Sigmoid colon (tissue), 7 donors: ENCODE data around the gene CRAT. TPM values are rescaled to one million over a fixed set of nuclear protein-coding genes. Genes with fewer than 3 reads are reported as not detected.

Experiments used
- DNase-seq: peaks from one replicate; pipeline ENCODE4 v3.0.0-alpha.2; 2019
- H3K27ac ChIP-seq, 4 donors: fragments of 200-600 bp; sonication (generic); one replicate each; pipeline ENCODE4 v1.5.1; 2016 to 2019; ENCODE audit warnings: mild to moderate bottlenecking in 1 of 4
- H3K27me3 ChIP-seq, 3 donors: fragments of 200-600 bp; sonication (generic); one replicate each; pipeline ENCODE4 v1.5.1; 2019; ENCODE audit warnings: mild to moderate bottlenecking in 1 of 3
- H3K36me3 ChIP-seq, 4 donors: fragments of 200-600 bp; sonication (generic); one replicate each; pipeline ENCODE4 v1.5.1; 2016 to 2019
- H3K4me1 ChIP-seq, 4 donors: fragments of 200-600 bp; sonication (generic); one replicate each; pipeline ENCODE4 v1.5.1; 2017 to 2019
- H3K4me3 ChIP-seq, 4 donors: fragments of 200-600 bp; sonication (generic); one replicate each; pipeline ENCODE4 v1.5.1; 2017 to 2019; ENCODE audit warnings: mild to moderate bottlenecking in 2 of 4, moderate library complexity in 1 of 4
- H3K9me3 ChIP-seq, 4 donors: fragments of 200-600 bp in 3 of 4; sonication (generic) in 3 of 4; one replicate each; pipeline versions ENCODE4 v1.5.1 to v1.6.1; 2013 to 2019
- CTCF ChIP-seq, 4 experiments: fragments of 450-650 bp in 3 of 4; fragments of 200-600 bp in 1 of 4; IDR thresholded peaks; one replicate each; pipeline ENCODE4 v1.5.1; 2016 to 2019; ENCODE audit warnings: antibody characterized with exemption in 4 of 4, mild to moderate bottlenecking in 3 of 4, moderate library complexity in 2 of 4
- EP300 ChIP-seq, 4 donors: sonication (generic); formaldehyde crosslinking; IDR thresholded peaks; one replicate each; pipeline ENCODE4 v1.6.1; 2017; ENCODE audit warnings: antibody characterized with exemption in 4 of 4
- POLR2A ChIP-seq, 2 donors: fragments of 450-650 bp; IDR thresholded peaks; one replicate each; pipeline ENCODE4 v1.6.1; 2016; ENCODE audit warnings: antibody characterized with exemption in 2 of 2, mild to moderate bottlenecking in 2 of 2, moderate library complexity in 2 of 2
- POLR2AphosphoS5 ChIP-seq, 4 donors: sonication (generic); formaldehyde crosslinking; IDR thresholded peaks; one replicate each; pipeline ENCODE4 v1.6.1; 2017; ENCODE audit warnings: antibody characterized with exemption in 4 of 4
- WGBS, 2 donors: extraction: QIAGEN DNeasy Blood & Tissue Kit; methylation state at CpG; one replicate each; pipeline ENCODE4 v1.1.7; 2013; 5-methylcytosine and 5-hydroxymethylcytosine counted together
- intact Hi-C: fragments of 100-400 bp; cut with DNase I; formaldehyde crosslinking; loops from one replicate; pipeline ENCODE4 v1.15.1; 2023
- polyA plus RNA-seq, 3 donors: library from polyadenylated mRNA; stranded (reverse); fragments of 200-250 nt; gene quantifications; one replicate each; pipeline ENCODE4 v1.2.3, GENCODE V29; 2013
- total RNA-seq, 4 donors: library from RNA; depleted of rRNA; stranded (reverse); fragments of >200 nt; gene quantifications; one replicate each; pipeline ENCODE4 v1.1.0, GENCODE V29; 2016
- donor health status: healthy with polysubstance abuse.
- donor health status: Bipolar disorder and iron deficiency.
- donor health status: healthy.

The CRAT gene
- total and polyA plus RNA-seq, 7 donors = 49.6 to 66.8 (median 52.9) TPM

- TF ChIP-seq POLR2AphosphoS5 (IDR thresholded peaks at IDR 0.05) (no peak), CTCF (IDR thresholded peaks at IDR 0.05) (no peak)
- intact Hi-C loops = no loop called here
- 88 to 93% methylated on average over 15 of the region's 15 CpGs for WGBS, 2 donors
Measured at GRCh38 chr9:129089246-129089645, 21.3 kb downstream of the CRAT start.

GRCh38 chr9:129084087-129084486 is 26.5 kb downstream of the CRAT start:
- Histone ChIP-seq H3K27ac (no peak overlapping the region), H3K36me3 (peaks cover 0 to 44% (median 17%) of the 10 kb centered on the region in 4 donors), H3K4me3 (no peak overlapping the region), H3K4me1 (peaks cover 0 to 23% (median 17%) of the 10 kb centered on the region in 4 donors), H3K9me3 (no peaks in the 10 kb centered on the region), H3K27me3 (no peaks in the 10 kb centered on the region)
- intact Hi-C loops = loop anchor here (5.0 kb wide), 1 partner anchor 47 kb away; the partner anchor contains the start of gene MIGA2
- WGBS, 2 donors = 72 to 87% methylated on average over 7 of the region's 7 CpGs
- DNase-seq = no peak
- no peak for TF ChIP-seq POLR2A (IDR thresholded peaks at IDR 0.05)
- no peak for TF ChIP-seq EP300 (IDR thresholded peaks at IDR 0.05)
- TF ChIP-seq CTCF (IDR thresholded peaks at IDR 0.05) = no peak
- no peak for TF ChIP-seq POLR2AphosphoS5 (IDR thresholded peaks at IDR 0.05)

More at GRCh38 chr9:129089246-129089645, 21.3 kb downstream of the CRAT start:
- no peak overlapping the region for H3K4me3 ChIP-seq
- no peaks in the 10 kb centered on the region for H3K9me3 ChIP-seq
- DNase-seq = no peak
- no peaks in the 10 kb centered on the region for H3K27me3 ChIP-seq
- peaks cover 0 to 62% (median 18%) of the 10 kb centered on the region in 4 donors for H3K36me3 ChIP-seq
- H3K27ac ChIP-seq = no peak overlapping the region
- no peaks in the 10 kb centered on the region for H3K4me1 ChIP-seq

GRCh38 chr9:129081388-129081904 is 29.1 kb downstream of the CRAT start:
- H3K27ac ChIP-seq = peak overlapping the region; percentile 83 to 92 (median 86)
- peaks cover 0 to 21% (median 12%) of the 10 kb centered on the region in 4 donors for H3K36me3 ChIP-seq
- H3K27me3 ChIP-seq = no peaks in the 10 kb centered on the region
- intact Hi-C loops = loop anchor here (5.0 kb wide), 1 partner anchor 44 kb away; the partner anchor contains the start of gene MIGA2
- TF ChIP-seq POLR2AphosphoS5 (IDR thresholded peaks at IDR 0.05) (no peak), POLR2A (IDR thresholded peaks at IDR 0.05) (no peak), CTCF (IDR thresholded peaks at IDR 0.05) (no peak), EP300 (IDR thresholded peaks at IDR 0.05) (no peak)
- H3K9me3 ChIP-seq = no peaks in the 10 kb centered on the region
- H3K4me1 ChIP-seq = peaks cover 0 to 23% (median 17%) of the 10 kb centered on the region in 4 donors
- 1 to 3% methylated on average over 30 of the region's 30 CpGs for WGBS, 2 donors
- peak overlapping the region; percentile 63 to 85 (median 80) for H3K4me3 ChIP-seq
- DNase-seq = no peak

- WGBS, 2 donors = 0 to 3% methylated on average over 70 of the region's 70 CpGs
- TF ChIP-seq POLR2AphosphoS5 (IDR thresholded peaks at IDR 0.05) (peak; percentile 28 to 90 (median 78)), CTCF (IDR thresholded peaks at IDR 0.05) (no peak), POLR2A (IDR thresholded peaks at IDR 0.05) (peak; percentile 35 to 76)
- peak within 1 kb of the TSS; percentile 63 to 85 (median 80) for H3K4me3 ChIP-seq
- H3K36me3 ChIP-seq = peaks cover 0 to 14% (median 6%) of the 10 kb centered on the region in 4 donors
- intact Hi-C loops = loop anchor here (5.0 kb wide), 1 partner anchor 43 kb away; the partner anchor contains the start of gene MIGA2
- no peaks in the 10 kb centered on the region for H3K27me3 ChIP-seq
- DNase-seq = peak; percentile 100
- no peaks in the 10 kb centered on the region for H3K9me3 ChIP-seq
- peak within 1 kb of the TSS; percentile 83 to 92 (median 86) for H3K27ac ChIP-seq
- H3K4me1 ChIP-seq = peaks cover 0 to 23% (median 17%) of the 10 kb centered on the region in 4 donors
Measured at GRCh38 chr9:129080601-129081387, 29.8 kb downstream of the CRAT start, which contains the start of gene DOLPP1. DOLPP1 (plus strand) TSS chr9:129081111; CDS start chr9:129081132, 21 bp downstream.
